Astrocyte (in vitro differentiated cells and primary cell): ENCODE measurements around the gene SCYGR7. TPM values are rescaled to one million over a fixed set of nuclear protein-coding genes. Genes with fewer than 3 reads are reported as not detected.

Experiments used
- DNase-seq: peaks from one replicate; pipeline ENCODE4 v3.0.0-alpha.2; 2010; ENCODE audit warnings: low read depth
- FAIRE-seq: peaks from 2 replicates; lab custom pipeline; 2011; peaks lifted over from hg19 to GRCh38; lab: Jason Lieb, UNC
- H2AFZ ChIP-seq: 2 replicates; pipeline ENCODE4 v1.6.0; 2012; ENCODE audit warnings: low read depth, low read length, inconsistent platforms
- H3K27ac ChIP-seq: 2 replicates; pipeline ENCODE4 v1.5.1; 2011; ENCODE audit warnings: low read depth, low read length, inconsistent platforms
- H3K27me3 ChIP-seq: 2 replicates; pipeline ENCODE4 v1.6.0; 2011; ENCODE audit warnings: low read length, inconsistent platforms; ENCODE audit not compliant: insufficient read depth
- H3K36me3 ChIP-seq: 2 replicates; pipeline ENCODE4 v1.5.1; 2011; ENCODE audit warnings: low read length, inconsistent platforms; ENCODE audit not compliant: insufficient read depth
- H3K4me1 ChIP-seq: 2 replicates; pipeline ENCODE4 v1.5.1; 2011; ENCODE audit warnings: low read length, inconsistent platforms; ENCODE audit not compliant: insufficient read depth
- H3K4me2 ChIP-seq: 2 replicates; pipeline ENCODE4 v1.6.0; 2012; ENCODE audit warnings: low read length, inconsistent platforms
- H3K4me3 ChIP-seq: 2 replicates; pipeline ENCODE4 v1.5.1; 2011; ENCODE audit warnings: low read depth, mild to moderate bottlenecking, low read length, inconsistent platforms; ENCODE audit not compliant: insufficient read depth
- H3K79me2 ChIP-seq: 2 replicates; pipeline ENCODE4 v1.6.0; 2012; ENCODE audit warnings: mild to moderate bottlenecking, low read length, inconsistent platforms; ENCODE audit not compliant: insufficient read depth
- H3K9ac ChIP-seq: 2 replicates; pipeline ENCODE4 v1.6.0; 2012; ENCODE audit warnings: mild to moderate bottlenecking, low read length, inconsistent platforms
- H3K9me3 ChIP-seq: 2 replicates; pipeline ENCODE4 v1.5.1; 2012; ENCODE audit warnings: low read depth, mild to moderate bottlenecking, low read length, inconsistent platforms; ENCODE audit not compliant: insufficient read depth
- H4K20me1 ChIP-seq: 2 replicates; pipeline ENCODE4 v1.6.0; 2012; ENCODE audit warnings: low read length, inconsistent platforms; ENCODE audit not compliant: insufficient read depth
- H3K27ac Mint-ChIP-seq: one replicate; pipeline ENCODE4 v1.8.0; 2021; ENCODE audit warnings: mild to moderate bottlenecking, mixed read lengths; ENCODE audit not compliant: unreplicated experiment
- H3K27me3 Mint-ChIP-seq: one replicate; pipeline ENCODE4 v1.8.0; 2021; ENCODE audit warnings: low read depth, mixed read lengths; ENCODE audit not compliant: unreplicated experiment
- H3K36me3 Mint-ChIP-seq: one replicate; pipeline ENCODE4 v1.8.0; 2021; ENCODE audit warnings: low read depth, mixed read lengths; ENCODE audit not compliant: unreplicated experiment
- H3K4me1 Mint-ChIP-seq: one replicate; pipeline ENCODE4 v1.8.0; 2021; ENCODE audit warnings: low read depth, mixed read lengths; ENCODE audit not compliant: unreplicated experiment
- H3K4me3 Mint-ChIP-seq: one replicate; pipeline ENCODE4 v1.8.0; 2021; ENCODE audit warnings: mild to moderate bottlenecking, moderate library complexity, mixed read lengths; ENCODE audit not compliant: unreplicated experiment
- H3K9me3 Mint-ChIP-seq: one replicate; pipeline ENCODE4 v1.8.0; 2021; ENCODE audit warnings: mild to moderate bottlenecking, mixed read lengths; ENCODE audit not compliant: unreplicated experiment
- CTCF ChIP-seq: IDR thresholded peaks from 2 replicates; pipeline ENCODE4 v1.5.1; 2011; ENCODE audit warnings: low read depth, mild to moderate bottlenecking, inconsistent platforms, low read length, moderate library complexity; ENCODE audit not compliant: insufficient read depth
- EZH2 ChIP-seq: IDR thresholded peaks from 2 replicates; pipeline ENCODE4 v1.6.1; 2012; ENCODE audit warnings: mild to moderate bottlenecking, low read length, inconsistent platforms; ENCODE audit not compliant: insufficient read depth
- total RNA-seq: library from RNA; stranded (reverse); gene quantifications from 2 replicates; pipeline ENCODE4 v1.2.1, GENCODE V29; 2021

The SCYGR7 gene
- total RNA-seq, 1 donor from 2014 or later, result not detected

- no peaks in the 10 kb centered on the region for H3K27me3 Mint-ChIP-seq
- H3K36me3 Mint-ChIP-seq, result no peaks in the 10 kb centered on the region
- Histone ChIP-seq H3K4me3 (no peak overlapping the region), H3K9ac (no peak overlapping the region), H2AFZ (no peak overlapping the region), H3K9me3 (no peaks in the 10 kb centered on the region), H3K4me1 (no peaks in the 10 kb centered on the region), H3K36me3 (no peaks in the 10 kb centered on the region), H3K27ac (no peak overlapping the region), H3K79me2 (no peaks in the 10 kb centered on the region), H3K4me2 (no peak overlapping the region), H3K27me3 (no peaks in the 10 kb centered on the region), H4K20me1 (no peaks in the 10 kb centered on the region)
- TF ChIP-seq CTCF, result no peak
- TF ChIP-seq EZH2, result no peak
- no peak for FAIRE-seq
- DNase-seq, result no peak
- no peak overlapping the region for H3K27ac Mint-ChIP-seq
- no peaks in the 10 kb centered on the region for H3K4me1 Mint-ChIP-seq
- H3K9me3 Mint-ChIP-seq, result peaks cover 2% of the 10 kb centered on the region
- no peak overlapping the region for H3K4me3 Mint-ChIP-seq
Observed at GRCh38 chr2:227696990-227697679, 31.0 kb upstream of the SCYGR7 start.

DNA sequence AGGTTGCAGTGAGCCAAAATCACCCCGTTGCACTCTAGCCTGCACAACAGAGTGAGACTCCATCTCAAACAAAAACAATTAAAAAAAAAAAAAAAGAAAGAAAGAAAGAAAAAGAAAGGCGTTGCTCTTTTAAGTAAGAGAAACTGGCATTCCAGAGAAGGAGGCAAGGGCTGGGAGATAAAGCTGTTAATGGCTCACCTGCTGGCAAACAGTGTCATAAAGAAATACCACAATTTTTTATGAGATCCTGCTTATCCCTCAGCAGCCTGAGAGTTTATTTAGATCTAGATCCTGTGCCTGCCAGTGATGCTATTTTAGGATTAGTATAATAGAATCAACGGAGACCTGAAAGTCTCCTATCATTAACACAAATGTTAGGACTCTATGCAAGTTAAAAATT lies 26.6 kb upstream of the SCYGR7 start:
- Histone ChIP-seq H3K27me3 (no peaks in the 10 kb centered on the region), H3K4me3 (no peak overlapping the region), H2AFZ (no peak overlapping the region), H4K20me1 (no peaks in the 10 kb centered on the region), H3K4me2 (no peak overlapping the region), H3K9me3 (no peaks in the 10 kb centered on the region), H3K27ac (no peak overlapping the region), H3K36me3 (no peaks in the 10 kb centered on the region), H3K4me1 (no peaks in the 10 kb centered on the region), H3K79me2 (no peaks in the 10 kb centered on the region), H3K9ac (no peak overlapping the region)
- H3K36me3 Mint-ChIP-seq, result no peaks in the 10 kb centered on the region
- FAIRE-seq (no peak), DNase-seq (no peak)
- no peak overlapping the region for H3K4me3 Mint-ChIP-seq
- H3K4me1 Mint-ChIP-seq, result peaks cover 3% of the 10 kb centered on the region
- H3K9me3 Mint-ChIP-seq, result no peaks in the 10 kb centered on the region
- no peak for TF ChIP-seq CTCF
- TF ChIP-seq EZH2, result no peak
- H3K27ac Mint-ChIP-seq, result no peak overlapping the region
- peaks cover 2% of the 10 kb centered on the region for H3K27me3 Mint-ChIP-seq

- Histone ChIP-seq H3K4me3 (no peak overlapping the region), H3K4me1 (no peaks in the 10 kb centered on the region), H3K9ac (no peak overlapping the region), H2AFZ (no peak overlapping the region), H3K27ac (no peak overlapping the region), H3K9me3 (no peaks in the 10 kb centered on the region), H3K36me3 (no peaks in the 10 kb centered on the region), H3K79me2 (no peaks in the 10 kb centered on the region), H3K4me2 (no peak overlapping the region), H3K27me3 (no peaks in the 10 kb centered on the region), H4K20me1 (no peaks in the 10 kb centered on the region)
- DNase-seq (peak; percentile 8), FAIRE-seq (no peak)
- TF ChIP-seq CTCF (no peak), EZH2 (no peak)
- Mint-ChIP-seq H3K4me1 (peaks cover 3% of the 10 kb centered on the region), H3K27ac (no peak overlapping the region), H3K27me3 (peaks cover 2% of the 10 kb centered on the region), H3K36me3 (no peaks in the 10 kb centered on the region), H3K4me3 (no peak overlapping the region), H3K9me3 (no peaks in the 10 kb centered on the region)
Observed at GRCh38 chr2:227703280-227703732, 24.8 kb upstream of the SCYGR7 start.
